GM18519 (cell line): Measurements from ENCODE around the gene CDH15.

ENCODE experiments used
- ATAC-seq: cut with Tn5 transposase; IDR thresholded peaks from one replicate; pipeline ENCODE4 v1.9.1; 2021; ENCODE audit warnings: mild to moderate bottlenecking, moderate library complexity; ENCODE audit not compliant: unreplicated experiment, low FRiP score

The CDH15 gene

GRCh38 chr16:89197633-89198416 is 26.3 kb downstream of the CDH15 start:
- ATAC-seq, result no peak

DNA sequence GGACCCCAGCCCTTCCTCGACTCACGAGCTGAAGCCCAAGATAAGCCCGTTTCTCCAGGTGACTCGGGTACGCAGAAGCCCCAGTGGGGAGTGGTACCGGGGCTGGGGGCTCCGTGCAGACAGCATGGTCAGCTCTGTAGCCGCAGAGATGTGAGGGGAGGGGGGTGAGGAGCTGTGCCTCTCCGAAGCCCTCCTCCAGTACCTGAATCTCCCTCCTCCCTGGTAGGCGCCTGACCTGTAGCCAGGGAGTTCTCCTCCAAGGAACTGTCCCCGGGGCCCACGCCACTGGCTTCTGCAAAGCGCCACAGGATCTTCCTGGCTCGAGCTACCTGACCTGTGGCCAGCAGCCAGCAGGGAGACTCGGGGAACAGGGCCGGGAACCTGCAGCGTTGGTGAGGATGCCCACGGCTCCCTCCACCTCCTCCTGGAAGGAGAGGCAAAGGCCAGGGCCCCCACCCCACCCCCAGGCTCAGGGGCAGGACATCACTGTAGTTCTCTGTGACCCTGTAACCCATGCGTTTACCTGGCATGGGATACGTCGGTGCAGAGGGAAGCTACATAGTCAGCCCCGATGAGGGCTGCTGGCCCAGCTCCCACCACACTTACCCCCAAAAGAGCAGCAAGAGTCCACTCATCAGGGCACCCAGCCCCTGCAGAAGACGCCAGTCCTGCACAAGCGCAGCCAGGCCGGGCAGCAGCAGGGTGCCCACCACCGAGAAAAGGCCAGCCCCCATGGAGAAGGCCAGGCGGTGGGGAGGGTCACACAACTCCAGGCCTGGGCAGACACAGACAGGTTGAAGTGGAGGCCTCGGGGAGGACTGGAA is 27.1 kb downstream of the CDH15 start:
- ATAC-seq, result no peak

GRCh38 chr16:89199241-89200123 is 27.9 kb downstream of the CDH15 start:
- no peak for ATAC-seq

- no peak for ATAC-seq
These were observed 28.7 kb downstream of the CDH15 start, which contains the start of gene SLC22A31 for GRCh38 chr16:89200124-89200849. TSS of gene SLC22A31 (minus strand) at chr16:89200537. CDS start at chr16:89200501, 36 bp downstream.

DNA sequence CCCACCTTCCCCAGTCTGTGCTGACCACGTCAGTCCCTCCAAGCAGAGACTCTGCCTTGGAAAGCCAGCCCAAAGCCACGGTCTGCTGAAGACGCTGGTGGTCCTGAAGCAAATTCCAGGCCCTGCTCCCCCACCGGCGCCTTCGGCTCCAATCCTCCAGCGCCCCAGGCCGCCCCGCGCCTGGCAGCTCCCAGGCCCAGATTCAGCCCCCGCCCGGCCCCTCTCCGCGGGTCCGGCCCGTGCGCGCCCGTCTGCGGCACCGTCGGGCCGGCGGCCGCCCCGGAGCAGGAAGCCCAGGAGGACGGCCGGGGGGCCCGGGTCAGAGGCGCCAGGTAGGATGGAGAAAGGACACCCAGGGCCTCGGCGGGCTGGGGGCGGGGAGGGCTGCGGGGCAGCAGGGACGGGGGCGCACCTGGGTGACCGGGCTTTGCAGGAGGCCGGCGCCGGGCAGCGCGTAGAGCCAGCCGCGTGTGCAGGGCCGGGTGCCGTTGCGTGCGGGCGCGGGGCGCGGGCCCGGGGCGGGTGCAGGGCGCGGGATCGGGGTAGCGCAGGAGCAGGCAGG is 29.4 kb downstream of the CDH15 start:
- no peak for ATAC-seq

- ATAC-seq, result no peak
These were observed 30.2 kb downstream of the CDH15 start for GRCh38 chr16:89201439-89202377.

DNA sequence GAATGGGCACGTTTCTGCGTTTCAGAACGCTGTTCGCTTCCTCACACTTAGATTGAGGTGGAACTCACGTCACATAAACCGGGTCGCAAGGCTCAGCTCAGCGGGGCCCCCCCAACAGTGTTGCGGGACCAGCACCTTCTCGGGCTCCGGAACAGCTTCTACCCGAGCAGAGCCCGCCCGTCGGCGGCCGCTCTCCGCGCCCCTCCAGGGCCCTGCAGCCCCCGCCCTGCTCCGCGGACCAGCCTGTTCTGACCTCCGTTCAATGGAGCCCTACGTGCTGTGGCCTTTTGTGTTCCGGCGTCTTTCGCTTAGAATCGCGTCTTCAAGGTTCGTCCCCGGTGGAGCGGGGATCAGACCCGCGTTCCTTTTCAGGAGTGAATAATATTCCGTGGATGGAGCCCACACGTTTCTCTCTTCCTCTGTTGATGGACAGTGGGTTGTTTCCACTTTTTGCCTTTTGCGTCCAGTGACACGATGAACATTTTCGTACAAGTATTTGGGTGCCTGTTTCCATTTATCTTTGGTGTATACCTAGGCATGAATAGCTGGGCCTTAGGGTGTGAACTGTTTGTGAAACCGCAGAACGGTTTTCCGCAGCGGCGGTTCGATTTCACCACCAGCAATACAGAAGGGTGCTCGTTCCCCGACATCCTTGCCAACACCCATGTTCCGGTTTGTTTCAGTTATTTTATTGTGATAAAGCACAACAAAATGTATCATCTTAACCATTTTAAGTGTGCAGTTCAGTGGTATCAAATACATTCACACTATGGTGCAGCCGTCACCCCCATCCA is 31.1 kb downstream of the CDH15 start:
- ATAC-seq, result no peak

DNA sequence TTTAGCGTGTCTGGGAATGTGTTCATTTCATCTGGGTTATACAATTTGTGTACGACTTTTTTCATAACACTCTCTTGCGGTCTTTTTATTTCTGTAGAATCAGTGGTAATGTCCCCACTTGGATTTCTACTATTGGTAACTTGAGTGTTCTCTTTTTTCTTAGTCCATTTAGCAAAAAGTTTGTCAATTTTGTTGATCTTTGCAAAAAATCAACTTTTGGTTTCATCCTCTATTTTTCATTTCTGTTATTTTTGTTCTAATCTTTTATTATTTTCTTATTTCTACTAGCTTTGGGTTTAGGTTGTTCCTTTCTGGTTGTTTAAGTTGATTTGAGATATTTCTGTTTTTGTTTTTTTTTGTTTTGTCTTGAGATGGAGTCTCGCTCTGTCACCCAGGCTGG is 36.4 kb downstream of the CDH15 start:
- ATAC-seq, result no peak

- no peak for ATAC-seq
These were observed 38.0 kb downstream of the CDH15 start for GRCh38 chr16:89209522-89210044.

- ATAC-seq, result no peak
These were observed 38.8 kb downstream of the CDH15 start for GRCh38 chr16:89210165-89210903.

DNA sequence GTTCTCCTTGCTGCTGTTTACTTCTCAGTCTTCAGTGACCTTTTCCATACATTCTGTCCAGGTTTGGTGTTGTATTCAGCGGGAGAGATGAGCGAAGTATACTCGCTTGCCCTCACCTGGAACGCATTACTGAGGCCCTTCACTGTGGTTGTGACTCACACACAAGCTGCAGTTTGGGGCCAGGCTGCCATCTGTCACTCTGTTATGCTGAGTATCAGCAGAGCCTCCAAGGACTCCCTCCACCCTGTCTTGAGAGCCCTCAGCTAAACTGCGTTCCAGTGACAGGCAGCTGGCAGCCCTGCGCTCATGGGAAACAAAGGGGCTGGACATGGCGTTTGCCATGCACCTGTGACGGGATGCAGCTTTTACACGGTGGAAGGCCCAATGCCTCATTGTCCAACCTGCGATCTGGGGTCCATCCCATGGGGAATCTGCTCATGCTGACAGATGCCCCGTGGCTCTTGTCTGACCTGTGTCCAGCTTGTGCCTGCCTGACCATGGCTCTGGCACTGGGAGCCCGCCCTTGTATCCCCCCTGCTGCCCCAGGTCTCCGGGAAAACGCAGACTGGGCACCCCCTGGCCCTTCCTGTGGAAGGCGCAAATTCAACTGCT is 39.5 kb downstream of the CDH15 start:
- no peak for ATAC-seq

GRCh38 chr16:89216315-89217137 is 45.0 kb downstream of the CDH15 start:
- ATAC-seq, result no peak

- ATAC-seq, result no peak
These were observed 45.5 kb downstream of the CDH15 start for GRCh38 chr16:89217138-89217387.

DNA sequence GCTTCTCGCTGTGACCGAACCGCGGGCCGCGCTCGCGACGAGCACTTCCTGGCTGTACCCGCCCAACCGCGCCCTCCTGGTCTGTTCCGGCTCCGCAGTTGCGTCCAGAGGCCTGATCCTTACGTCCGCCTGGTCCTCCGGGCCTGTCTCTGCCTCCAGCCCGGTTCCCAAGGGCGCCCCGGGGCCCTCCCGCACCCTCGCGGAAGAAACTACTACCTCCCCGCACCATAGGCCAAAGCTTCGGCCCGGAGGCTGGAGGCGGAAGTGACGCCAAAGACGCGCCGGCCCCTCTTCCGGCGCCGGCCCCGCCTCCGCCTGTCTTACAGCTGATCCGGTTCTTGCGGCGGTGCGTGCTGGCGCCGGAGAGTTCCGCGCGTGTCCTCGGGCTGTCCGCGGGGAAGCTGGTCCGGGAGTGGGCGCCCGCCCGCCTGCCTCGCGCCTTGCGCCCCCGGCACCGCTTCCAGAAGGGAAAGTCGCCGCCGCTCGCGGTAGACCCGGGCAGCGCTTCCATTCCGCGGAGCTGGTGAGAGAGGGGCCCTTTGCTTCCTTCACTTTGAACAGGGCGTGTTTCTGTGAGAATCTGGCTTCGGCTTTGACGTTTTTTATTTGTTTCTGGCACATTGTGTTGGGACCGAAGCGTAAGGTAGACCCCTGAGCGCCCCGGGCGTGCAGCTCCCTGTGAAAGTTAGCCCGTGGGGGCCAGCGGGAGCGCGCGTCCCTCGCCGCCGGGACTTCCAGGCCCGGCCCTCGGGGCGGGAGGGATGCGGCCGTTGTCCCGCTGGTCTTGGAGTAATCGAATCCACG is 46.0 kb downstream of the CDH15 start, which contains the start of gene ZNF778:
Gene ZNF778 (plus strand): TSS at position 316 of the 804 bp plus-strand sequence. CDS start 3,425 bp downstream, outside the sequence.
- ATAC-seq, result peak; percentile 54

DNA sequence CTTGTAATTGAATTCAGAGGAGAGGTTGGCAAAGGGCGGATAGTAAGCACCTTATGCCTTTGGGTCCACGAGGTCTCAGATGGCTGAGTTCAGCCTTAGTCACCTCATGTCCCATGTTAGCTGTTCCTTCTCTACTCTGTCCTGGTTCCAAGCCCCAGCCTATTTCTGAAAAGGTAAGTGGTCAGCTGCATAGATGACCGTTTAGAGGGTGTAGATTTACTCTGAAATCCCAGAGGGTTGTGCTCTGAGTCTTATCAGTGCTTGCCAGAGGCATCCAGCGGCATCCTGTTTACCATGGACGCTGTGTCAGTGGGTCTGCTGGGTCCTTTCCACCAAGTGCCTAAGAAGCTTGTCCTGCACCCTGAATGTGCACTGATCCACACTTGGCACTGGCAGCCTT is 47.8 kb downstream of the CDH15 start:
- ATAC-seq, result no peak
